HEK293T (cell line): Measurements from ENCODE around the gene CHMP6.

Experiments
- BHLHE40 ChIP-seq: fragments of 450-650 bp; IDR thresholded peaks from 2 replicates; pipeline ENCODE4 v1.6.1; 2016; ENCODE audit warnings: mild to moderate bottlenecking, moderate library complexity, borderline replicate concordance
- ELF4 ChIP-seq: fragments of 450-650 bp; IDR thresholded peaks from 2 replicates; pipeline ENCODE4 v1.6.1; 2017; ENCODE audit warnings: antibody characterized with exemption
- LEF1 ChIP-seq: fragments of 450-650 bp; IDR thresholded peaks from 2 replicates; pipeline ENCODE4 v1.6.1; 2017; ENCODE audit warnings: mild to moderate bottlenecking, borderline replicate concordance
- SP1 ChIP-seq: fragments of 450-650 bp; IDR thresholded peaks from 2 replicates; pipeline ENCODE4 v1.6.1; 2017
- SUZ12 ChIP-seq: fragments of 450-650 bp; IDR thresholded peaks from 2 replicates; pipeline ENCODE4 v1.6.1; 2016; ENCODE audit warnings: mild to moderate bottlenecking

- TF ChIP-seq LEF1 = no peak
- no peak for TF ChIP-seq SP1
- no peak for TF ChIP-seq SUZ12
- no peak for TF ChIP-seq ELF4
- TF ChIP-seq BHLHE40 = no peak
These were observed 32.2 kb upstream of the CHMP6 start for GRCh38 chr17:80959330-80960036.
